Vagina (tissue), 2 donors: ENCODE data around the gene CELF1.
A peak's percentile ranks its signal among the peaks of the same experiment; 100 is the strongest.

Source experiments
- CTCF ChIP-seq, 3 experiments: fragments of 450-650 bp in 2 of 3; fragments of 200-600 bp in 1 of 3; sonication (generic) in 1 of 3; IDR thresholded peaks; one replicate each; pipeline ENCODE4 v1.5.1; 2017 to 2019; ENCODE audit warnings: antibody characterized with exemption in 3 of 3, mild to moderate bottlenecking in 2 of 3, moderate library complexity in 2 of 3
- POLR2A ChIP-seq, 2 donors: fragments of 450-650 bp; IDR thresholded peaks; one replicate each; pipeline ENCODE4 v1.6.1; 2017; ENCODE audit warnings: antibody characterized with exemption in 2 of 2, mild to moderate bottlenecking in 2 of 2, moderate library complexity in 2 of 2
- POLR2AphosphoS5 ChIP-seq, 2 donors: sonication (generic); formaldehyde crosslinking; IDR thresholded peaks; one replicate each; pipeline ENCODE4 v1.9.0; 2017; ENCODE audit warnings: antibody characterized with exemption in 2 of 2, mild to moderate bottlenecking in 2 of 2, low read depth in 1 of 2; ENCODE audit not compliant: insufficient read depth in 1 of 2

GRCh38 chr11:47589977-47590861, 37.3 kb upstream of the CELF1 start:
- TF ChIP-seq CTCF (IDR thresholded peaks at IDR 0.05) (no peak), POLR2A (IDR thresholded peaks at IDR 0.05) (no peak), POLR2AphosphoS5 (IDR thresholded peaks at IDR 0.05; ENCODE audit: insufficient read depth in 1 of 2, low read depth in 1 of 2) (peak in 1 of 2 donors; percentile 52)
